ENCODE results near the gene SSBP4. TPM values are rescaled to one million over a fixed set of nuclear protein-coding genes. Genes with fewer than 3 reads are reported as not detected.

SSBP4 gene
- total and polyA plus RNA-seq, 9 of the 15 experiments (the other 6 are each of a cell fraction or from before 2014, with no cell fraction given), result 1.1 to 189 (median 39.0) TPM

DNA sequence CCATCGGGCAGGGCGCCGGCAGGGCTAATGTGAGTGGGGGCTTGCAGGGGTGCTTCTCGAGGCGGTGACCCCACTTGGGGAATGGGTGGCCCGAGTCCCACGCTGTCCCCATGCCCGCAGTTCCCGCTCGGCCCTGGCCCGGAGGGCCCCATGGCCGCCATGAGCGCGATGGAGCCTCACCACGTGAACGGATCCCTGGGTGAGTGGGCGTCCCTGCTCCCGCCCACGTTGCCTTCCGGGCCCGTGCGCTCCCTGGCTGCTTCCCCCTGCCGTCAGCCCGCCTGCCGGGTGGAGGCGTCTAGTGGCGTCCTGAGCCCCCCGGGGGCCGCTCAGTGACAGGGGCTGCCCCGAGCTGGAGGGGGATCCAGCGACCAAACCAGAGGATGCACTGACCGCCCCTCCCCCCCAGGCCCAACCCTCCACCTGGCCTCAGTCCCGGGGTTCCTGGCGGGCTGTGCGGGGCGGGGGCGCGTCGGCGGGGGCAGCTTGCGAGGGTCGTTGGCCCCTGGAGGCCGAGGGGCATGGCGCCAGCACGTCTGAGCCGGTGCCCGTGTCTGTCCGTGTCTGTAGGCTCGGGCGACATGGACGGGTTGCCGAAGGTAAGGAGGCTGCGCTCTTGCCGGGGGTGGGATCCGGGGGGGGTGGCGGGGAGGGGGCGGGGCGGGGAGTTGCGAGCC is 14.0 kb downstream of the SSBP4 start (continued):
- TF ChIP-seq, protein P1, sequence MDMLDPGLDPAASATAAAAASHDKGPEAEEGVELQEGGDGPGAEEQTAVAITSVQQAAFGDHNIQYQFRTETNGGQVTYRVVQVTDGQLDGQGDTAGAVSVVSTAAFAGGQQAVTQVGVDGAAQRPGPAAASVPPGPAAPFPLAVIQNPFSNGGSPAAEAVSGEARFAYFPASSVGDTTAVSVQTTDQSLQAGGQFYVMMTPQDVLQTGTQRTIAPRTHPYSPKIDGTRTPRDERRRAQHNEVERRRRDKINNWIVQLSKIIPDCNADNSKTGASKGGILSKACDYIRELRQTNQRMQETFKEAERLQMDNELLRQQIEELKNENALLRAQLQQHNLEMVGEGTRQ (CRISPR knock-in tag; IDR thresholded peaks at IDR 0.05), result peak; percentile 63
- TF ChIP-seq YY1 (IDR thresholded peaks at IDR 0.05; ENCODE audit: borderline replicate concordance in 1 of 3, control insufficient read depth in 1 of 3, extremely low read depth in 1 of 3, insufficient read depth in 3 of 3, insufficient read length in 1 of 3, insufficient replicate concordance in 2 of 3, low read depth in 1 of 3, low read length in 2 of 3), result peak; percentile 55 to 89 (median 83)
- TF ChIP-seq, protein P2, sequence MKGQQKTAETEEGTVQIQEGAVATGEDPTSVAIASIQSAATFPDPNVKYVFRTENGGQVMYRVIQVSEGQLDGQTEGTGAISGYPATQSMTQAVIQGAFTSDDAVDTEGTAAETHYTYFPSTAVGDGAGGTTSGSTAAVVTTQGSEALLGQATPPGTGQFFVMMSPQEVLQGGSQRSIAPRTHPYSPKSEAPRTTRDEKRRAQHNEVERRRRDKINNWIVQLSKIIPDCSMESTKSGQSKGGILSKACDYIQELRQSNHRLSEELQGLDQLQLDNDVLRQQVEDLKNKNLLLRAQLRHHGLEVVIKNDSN (CRISPR knock-in tag; IDR thresholded peaks at IDR 0.05), result peak; percentile 82
- peak; percentile 91 for TF ChIP-seq MYC (IDR thresholded peaks at IDR 0.05; ENCODE audit: low read depth, low read length)
- peak; percentile 91; the same call in 1 of the 2 replicates for TF ChIP-seq MYC (CRISPR knock-in tag; IDR thresholded peaks at IDR 0.05; ENCODE audit: borderline replicate concordance, low read depth)
- TF ChIP-seq, protein P3, sequence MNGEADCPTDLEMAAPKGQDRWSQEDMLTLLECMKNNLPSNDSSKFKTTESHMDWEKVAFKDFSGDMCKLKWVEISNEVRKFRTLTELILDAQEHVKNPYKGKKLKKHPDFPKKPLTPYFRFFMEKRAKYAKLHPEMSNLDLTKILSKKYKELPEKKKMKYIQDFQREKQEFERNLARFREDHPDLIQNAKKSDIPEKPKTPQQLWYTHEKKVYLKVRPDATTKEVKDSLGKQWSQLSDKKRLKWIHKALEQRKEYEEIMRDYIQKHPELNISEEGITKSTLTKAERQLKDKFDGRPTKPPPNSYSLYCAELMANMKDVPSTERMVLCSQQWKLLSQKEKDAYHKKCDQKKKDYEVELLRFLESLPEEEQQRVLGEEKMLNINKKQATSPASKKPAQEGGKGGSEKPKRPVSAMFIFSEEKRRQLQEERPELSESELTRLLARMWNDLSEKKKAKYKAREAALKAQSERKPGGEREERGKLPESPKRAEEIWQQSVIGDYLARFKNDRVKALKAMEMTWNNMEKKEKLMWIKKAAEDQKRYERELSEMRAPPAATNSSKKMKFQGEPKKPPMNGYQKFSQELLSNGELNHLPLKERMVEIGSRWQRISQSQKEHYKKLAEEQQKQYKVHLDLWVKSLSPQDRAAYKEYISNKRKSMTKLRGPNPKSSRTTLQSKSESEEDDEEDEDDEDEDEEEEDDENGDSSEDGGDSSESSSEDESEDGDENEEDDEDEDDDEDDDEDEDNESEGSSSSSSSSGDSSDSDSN (IDR thresholded peaks at IDR 0.05; ENCODE audit: borderline replicate concordance in 1 of 2, low read depth in 2 of 2, low read length in 2 of 2), result peak in 1 of 2 experiments; percentile 29; a peak in 1 of 4 replicates
- TF ChIP-seq PYGO2 (tag; IDR thresholded peaks at IDR 0.05), result no peak
- TF ChIP-seq BCOR (IDR thresholded peaks at IDR 0.05), result no peak
- 0 out of 2 replicates have a peak, but pooled peaks have one; percentile 28 for TF ChIP-seq SIN3B (IDR thresholded peaks at IDR 0.05; ENCODE audit: low read depth)
- no peak for TF ChIP-seq ELF1 (tag; IDR thresholded peaks at IDR 0.05)
- TF ChIP-seq GATAD2A (IDR thresholded peaks at IDR 0.05), result peak; percentile 33; the same call in 1 of the 2 replicates
- peak; percentile 7; the same call in 1 of the 2 replicates for TF ChIP-seq MYNN (IDR thresholded peaks at IDR 0.05)
- TF ChIP-seq MYNN (CRISPR knock-in tag; IDR thresholded peaks at IDR 0.05), result no peak
- 0 out of 4 replicates have a peak, but pooled peaks of 1 of the 2 experiments have one; percentile 36 for TF ChIP-seq SIN3A (IDR thresholded peaks at IDR 0.05; ENCODE audit: borderline replicate concordance in 2 of 2, control insufficient read depth in 1 of 2, low read depth in 2 of 2, low read length in 2 of 2)
- no peak for TF ChIP-seq SRSF7 (optimal IDR thresholded peaks at IDR 0.05; ENCODE audit: low read depth, low read length)
- TF ChIP-seq, protein P4, sequence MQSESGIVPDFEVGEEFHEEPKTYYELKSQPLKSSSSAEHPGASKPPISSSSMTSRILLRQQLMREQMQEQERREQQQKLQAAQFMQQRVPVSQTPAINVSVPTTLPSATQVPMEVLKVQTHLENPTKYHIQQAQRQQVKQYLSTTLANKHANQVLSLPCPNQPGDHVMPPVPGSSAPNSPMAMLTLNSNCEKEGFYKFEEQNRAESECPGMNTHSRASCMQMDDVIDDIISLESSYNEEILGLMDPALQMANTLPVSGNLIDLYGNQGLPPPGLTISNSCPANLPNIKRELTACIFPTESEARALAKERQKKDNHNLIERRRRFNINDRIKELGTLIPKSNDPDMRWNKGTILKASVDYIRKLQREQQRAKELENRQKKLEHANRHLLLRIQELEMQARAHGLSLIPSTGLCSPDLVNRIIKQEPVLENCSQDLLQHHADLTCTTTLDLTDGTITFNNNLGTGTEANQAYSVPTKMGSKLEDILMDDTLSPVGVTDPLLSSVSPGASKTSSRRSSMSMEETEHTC (IDR thresholded peaks at IDR 0.05), result peak; percentile 82
- peak; percentile 98 for TF ChIP-seq FIP1L1 (IDR thresholded peaks at IDR 0.05; ENCODE audit: low read depth, low read length, poor library complexity, severe bottlenecking)
- TF ChIP-seq GABPA (tag; conservative IDR thresholded peaks at IDR 0.05; ENCODE audit: low read depth), result 0 out of 2 replicates have a peak, but pooled peaks have one; percentile 6
- TF ChIP-seq CHD2 (IDR thresholded peaks at IDR 0.05; ENCODE audit: low read depth, low read length), result peak; percentile 45; the same call in 1 of the 2 replicates
- TF ChIP-seq ZNF311 (CRISPR knock-in tag; IDR thresholded peaks at IDR 0.05), result no peak
- TF ChIP-seq ZNF23 (CRISPR knock-in tag; IDR thresholded peaks at IDR 0.05), result no peak
- peak; percentile 71; the same call in 1 of the 2 replicates for TF ChIP-seq SAFB (IDR thresholded peaks at IDR 0.05; ENCODE audit: borderline replicate concordance, low read depth, low read length)

Measured in K562 (cell line).